Keratinocyte (primary cell): Measurements from ENCODE around the gene GNB5. TPM values are rescaled to one million over a fixed set of nuclear protein-coding genes. Genes with fewer than 3 reads are reported as not detected.
A peak's percentile ranks its signal among the peaks of the same experiment; 100 is the strongest.

Experiments
- DNase-seq: peaks from one replicate; pipeline ENCODE4 v3.0.0-alpha.2; 2011; ENCODE audit warnings: low read depth, missing footprints, low spot score
- FAIRE-seq: peaks from 2 replicates; lab custom pipeline; 2011; peaks lifted over from hg19 to GRCh38; lab: Jason Lieb, UNC
- H2AFZ ChIP-seq: 2 replicates; pipeline ENCODE4 v1.6.0; 2012; ENCODE audit warnings: low read length, control low read depth, inconsistent platforms; ENCODE audit not compliant: control insufficient read depth
- H3K27ac ChIP-seq: 2 replicates; pipeline ENCODE4 v1.5.1; 2011; ENCODE audit warnings: low read length; ENCODE audit not compliant: control insufficient read depth, insufficient read depth
- H3K27me3 ChIP-seq: 3 replicates; pipeline ENCODE4 v1.6.0; 2011; ENCODE audit warnings: low read length; ENCODE audit not compliant: control insufficient read depth, insufficient read depth; ENCODE audit errors: extremely low read depth
- H3K36me3 ChIP-seq, 2 experiments: 2 replicates in 1 of 2; 3 replicates in 1 of 2; pipeline ENCODE4 v1.5.1; 2011; ENCODE audit warnings: low read length in 2 of 2, mild to moderate bottlenecking in 1 of 2; ENCODE audit not compliant: control insufficient read depth in 2 of 2, insufficient read depth in 2 of 2; ENCODE audit errors: extremely low read depth in 1 of 2
- H3K4me1 ChIP-seq: 3 replicates; pipeline ENCODE4 v1.5.1; 2011; ENCODE audit warnings: low read length; ENCODE audit not compliant: control insufficient read depth, insufficient read depth; ENCODE audit errors: extremely low read depth
- H3K4me2 ChIP-seq: 3 replicates; pipeline ENCODE4 v1.6.0; 2011; ENCODE audit warnings: low read depth, low read length; ENCODE audit not compliant: control insufficient read depth, insufficient read depth; ENCODE audit errors: extremely low read depth
- H3K4me3 ChIP-seq, 3 experiments: fragments of 200-600 bp in 1 of 3; sonication (generic) in 1 of 3; 2 replicates in 2 of 3; 3 replicates in 1 of 3; pipeline ENCODE4 v1.5.1; 2011 to 2016; ENCODE audit warnings: low read length in 3 of 3, mild to moderate bottlenecking in 3 of 3, control low read depth in 2 of 3, inconsistent platforms in 1 of 3, low read depth in 1 of 3, mixed read lengths in 1 of 3, mixed run types in 1 of 3, moderate library complexity in 1 of 3; ENCODE audit not compliant: control insufficient read depth in 2 of 3, insufficient read depth in 2 of 3; ENCODE audit errors: extremely low read depth in 1 of 3
- H3K79me2 ChIP-seq: 2 replicates; pipeline ENCODE4 v1.6.0; 2012; ENCODE audit warnings: low read length; ENCODE audit not compliant: control insufficient read depth, insufficient read depth
- H3K9ac ChIP-seq: 3 replicates; pipeline ENCODE4 v1.6.0; 2011; ENCODE audit warnings: low read length; ENCODE audit not compliant: control insufficient read depth, insufficient read depth; ENCODE audit errors: extremely low read depth
- H3K9me1 ChIP-seq: 3 replicates; pipeline ENCODE4 v1.6.0; 2011; ENCODE audit warnings: low read length; ENCODE audit not compliant: control insufficient read depth, insufficient read depth; ENCODE audit errors: extremely low read depth
- H3K9me3 ChIP-seq: 2 replicates; pipeline ENCODE4 v1.5.1; 2012; ENCODE audit warnings: low read depth, low read length; ENCODE audit not compliant: control insufficient read depth
- H4K20me1 ChIP-seq: 3 replicates; pipeline ENCODE4 v1.6.0; 2011; ENCODE audit warnings: low read length; ENCODE audit not compliant: control insufficient read depth, insufficient read depth; ENCODE audit errors: extremely low read depth
- CTCF ChIP-seq, 3 experiments: IDR thresholded peaks in 1 of 3; conservative IDR thresholded peaks in 1 of 3; optimal IDR thresholded peaks in 1 of 3; 2 replicates in 2 of 3; 3 replicates in 1 of 3; pipeline versions ENCODE3 to v1.5.1; 2011; ENCODE audit warnings: low read length in 3 of 3, mild to moderate bottlenecking in 3 of 3, moderate library complexity in 2 of 3, control low read depth in 1 of 3, inconsistent platforms in 1 of 3; ENCODE audit not compliant: insufficient read depth in 2 of 3; ENCODE audit errors: extremely low read depth in 1 of 3
- EZH2 ChIP-seq: IDR thresholded peaks from one replicate; pipeline ENCODE4 v1.6.1; 2012; ENCODE audit warnings: inconsistent platforms, mild to moderate bottlenecking, low read length, moderate library complexity
- dilution Hi-C: fragments of 300-500 bp; cut with MboI; formaldehyde crosslinking; loops from one replicate; pipeline ENCODE4 v1.7.0; 2020; ENCODE audit warnings: low sequenced_read_pairs; ENCODE audit not compliant: extremely low pct_ligation_motif_present
- polyA plus RNA-seq, 5 experiments: library from polyadenylated mRNA; depleted of rRNA in 3 of 5; stranded (reverse) in 3 of 5; stranded (forward) in 1 of 5; unstranded in 1 of 5; fragments of >200 nt; gene quantifications; 1 replicate in 1 of 5; 2 replicates in 3 of 5; 3 replicates in 1 of 5; pipeline versions ENCODE4 v1.2.1 to v1.2.3, GENCODE V29; 2011 to 2012; ENCODE audit warnings: missing spikeins in 2 of 5, low read depth in 1 of 5, low replicate concordance in 1 of 5

Gene GNB5
- polyA plus RNA-seq, 1 donor (not counting 4 experiments of a cell fraction or from before 2014, with no cell fraction given), result 25.8 TPM

GRCh38 chr15:52106641-52107040, 84.6 kb downstream of the GNB5 start:
- Histone ChIP-seq H2AFZ (no peak overlapping the region), H3K27ac (no peak overlapping the region), H4K20me1 (no peaks in the 10 kb centered on the region), H3K4me1 (peaks cover 29% of the 10 kb centered on the region), H3K4me3 (no peak overlapping the region), H3K9me1 (no peaks in the 10 kb centered on the region), H3K9me3 (no peaks in the 10 kb centered on the region), H3K36me3 (no peaks in the 10 kb centered on the region), H3K4me2 (no peak overlapping the region), H3K79me2 (no peaks in the 10 kb centered on the region), H3K27me3 (peaks cover 2% of the 10 kb centered on the region), H3K9ac (no peak overlapping the region)
- DNase-seq (no peak), FAIRE-seq (no peak)
- dilution Hi-C loops, result no loop called here
- TF ChIP-seq EZH2 (no peak), CTCF (optimal IDR thresholded peaks at IDR 0.05 in 1 of 3, IDR thresholded peaks at IDR 0.05 in 1 of 3, conservative IDR thresholded peaks at IDR 0.05 in 1 of 3; ENCODE audit: extremely low read depth in 1 of 3, insufficient read depth in 2 of 3, low read length in 3 of 3) (no peak)

GRCh38 chr15:52105846-52106245, 85.3 kb downstream of the GNB5 start:
- H2AFZ ChIP-seq, result no peak overlapping the region
- FAIRE-seq, result no peak
- H4K20me1 ChIP-seq, result no peaks in the 10 kb centered on the region
- no peaks in the 10 kb centered on the region for H3K79me2 ChIP-seq
- peak overlapping the region; percentile 7 for H3K4me2 ChIP-seq
- H3K4me1 ChIP-seq, result peaks cover 29% of the 10 kb centered on the region
- no peak overlapping the region for H3K4me3 ChIP-seq
- no peak overlapping the region for H3K27ac ChIP-seq
- DNase-seq, result no peak
- H3K9me1 ChIP-seq, result no peaks in the 10 kb centered on the region
- no peaks in the 10 kb centered on the region for H3K27me3 ChIP-seq
- dilution Hi-C loops, result no loop called here
- H3K9ac ChIP-seq, result no peak overlapping the region
- TF ChIP-seq CTCF (optimal IDR thresholded peaks at IDR 0.05 in 1 of 3, IDR thresholded peaks at IDR 0.05 in 1 of 3, conservative IDR thresholded peaks at IDR 0.05 in 1 of 3; ENCODE audit: extremely low read depth in 1 of 3, insufficient read depth in 2 of 3, low read length in 3 of 3) (no peak), EZH2 (no peak)
- no peaks in the 10 kb centered on the region for H3K9me3 ChIP-seq
- no peaks in the 10 kb centered on the region for H3K36me3 ChIP-seq
